Neural cell (in vitro differentiated cells): ENCODE measurements around the gene ZNF407. TPM values are rescaled to one million over a fixed set of nuclear protein-coding genes. Genes with fewer than 3 reads are reported as not detected.

Source experiments
- H2AFZ ChIP-seq: fragments of 200-600, 300-800 bp; sonication (generic), shearing (Covaris generic); 2 replicates; pipeline ENCODE4 v1.6.0; 2014; ENCODE audit warnings: low read depth, mild to moderate bottlenecking, antibody characterized with exemption, low read length, moderate library complexity
- H3F3A ChIP-seq: fragments of 200-600 bp; shearing (Covaris generic); 2 replicates; pipeline ENCODE4 v1.6.1; 2016; ENCODE audit warnings: mild to moderate bottlenecking, moderate library complexity, mixed read lengths, antibody characterized with exemption, low read length; ENCODE audit not compliant: insufficient read depth, poor library complexity, severe bottlenecking
- H3K27ac ChIP-seq: fragments of 200-600, 300-800 bp; sonication (generic), shearing (Covaris generic); 2 replicates; pipeline ENCODE4 v1.5.1; 2014; ENCODE audit warnings: mild to moderate bottlenecking, low read length, moderate library complexity
- H3K27me3 ChIP-seq: fragments of 300-800, 200-600 bp; sonication (generic), shearing (Covaris generic); 2 replicates; pipeline ENCODE4 v1.6.0; 2014; ENCODE audit warnings: mild to moderate bottlenecking, low read depth, low read length, moderate library complexity; ENCODE audit not compliant: insufficient read depth
- H3K36me3 ChIP-seq: fragments of 300-800, 200-600 bp; sonication (generic), shearing (Covaris generic); 2 replicates; pipeline ENCODE4 v1.5.1; 2014; ENCODE audit warnings: mild to moderate bottlenecking, antibody characterized with exemption, low read length, moderate library complexity; ENCODE audit not compliant: insufficient read depth
- H3K4me2 ChIP-seq: fragments of 300-800, 200-600 bp; sonication (generic), shearing (Covaris generic); 2 replicates; pipeline ENCODE4 v1.6.0; 2014; ENCODE audit warnings: mild to moderate bottlenecking, low read length
- H3K4me3 ChIP-seq: fragments of 300-800, 200-600 bp; sonication (generic), shearing (Covaris generic); 2 replicates; pipeline ENCODE4 v1.5.1; 2014; ENCODE audit warnings: mild to moderate bottlenecking, low read length, moderate library complexity
- H3K79me2 ChIP-seq: fragments of 200-600 bp; shearing (Covaris generic); replicated peaks from 2 replicates; pipeline ENCODE4 v1.6.0; 2014; ENCODE audit warnings: mild to moderate bottlenecking, low read length, moderate library complexity; ENCODE audit not compliant: insufficient read depth
- H3K9ac ChIP-seq: fragments of 300-800, 200-600 bp; sonication (generic), shearing (Covaris generic); 2 replicates; pipeline ENCODE4 v1.6.1; 2016; ENCODE audit warnings: mild to moderate bottlenecking, low read length, mixed read lengths
- H3K9me2 ChIP-seq: fragments of 200-600 bp; shearing (Covaris generic); 2 replicates; pipeline ENCODE4 v1.6.1; 2016; ENCODE audit warnings: mild to moderate bottlenecking, low read length, mixed read lengths; ENCODE audit not compliant: insufficient read depth
- H3K9me3 ChIP-seq: fragments of 200-600, 300-800 bp; sonication (generic), shearing (Covaris generic); 2 replicates; pipeline ENCODE4 v1.6.1; 2016; ENCODE audit warnings: mild to moderate bottlenecking, mixed run types, low read length, moderate library complexity, mixed read lengths
- H4K20me1 ChIP-seq: fragments of 200-600 bp; shearing (Covaris generic); 2 replicates; pipeline ENCODE4 v1.6.1; 2016; ENCODE audit warnings: mild to moderate bottlenecking, mixed run types; ENCODE audit not compliant: insufficient read depth
- CTCF ChIP-seq: fragments of 450-650 bp; IDR thresholded peaks from 2 replicates; pipeline ENCODE4 v1.5.1; 2014; ENCODE audit warnings: antibody characterized with exemption, mild to moderate bottlenecking, moderate library complexity; ENCODE audit not compliant: poor library complexity, severe bottlenecking
- EP300 ChIP-seq: fragments of 450-650 bp; conservative IDR thresholded peaks from 2 replicates; pipeline ENCODE4 v1.6.1; 2014; ENCODE audit warnings: antibody characterized with exemption, mild to moderate bottlenecking, moderate library complexity; ENCODE audit not compliant: poor library complexity, severe bottlenecking
- EZH2 ChIP-seq: fragments of 200-600, 300-800 bp; shearing (Covaris generic), sonication (generic); IDR thresholded peaks from 2 replicates; pipeline ENCODE4 v1.6.1; 2014; ENCODE audit warnings: antibody characterized with exemption, low read length, borderline replicate concordance, mild to moderate bottlenecking; ENCODE audit not compliant: insufficient read depth, poor library complexity, severe bottlenecking
- MXI1 ChIP-seq: fragments of 450-650 bp; conservative IDR thresholded peaks from 2 replicates; pipeline ENCODE4 v1.6.1; 2014; ENCODE audit warnings: antibody characterized with exemption, mild to moderate bottlenecking; ENCODE audit not compliant: poor library complexity, severe bottlenecking
- POLR2AphosphoS5 ChIP-seq: IDR thresholded peaks from 2 replicates; pipeline ENCODE4 v1.6.1; 2012
- RAD21 ChIP-seq: fragments of 450-650 bp; conservative IDR thresholded peaks from 2 replicates; pipeline ENCODE4 v1.6.1; 2014; ENCODE audit warnings: antibody characterized with exemption, mild to moderate bottlenecking, moderate library complexity
- REST ChIP-seq: IDR thresholded peaks from 2 replicates; pipeline ENCODE4 v1.6.1; 2012; ENCODE audit warnings: borderline replicate concordance
- SMC3 ChIP-seq: fragments of 450-650 bp; conservative IDR thresholded peaks from 2 replicates; pipeline ENCODE4 v1.6.1; 2014; ENCODE audit warnings: antibody characterized with exemption, mild to moderate bottlenecking, moderate library complexity; ENCODE audit not compliant: poor library complexity
- TAF1 ChIP-seq: IDR thresholded peaks from 2 replicates; pipeline ENCODE4 v1.6.1; 2012; ENCODE audit warnings: low read depth
- polyA plus RNA-seq: library from polyadenylated mRNA; depleted of rRNA; stranded (reverse); fragments of >200 nt; gene quantifications from 2 replicates; pipeline ENCODE4 v1.2.3, GENCODE V29; 2014

ZNF407 gene
- polyA plus RNA-seq, 1 donor from 2014 or later = 2.9 TPM

DNA sequence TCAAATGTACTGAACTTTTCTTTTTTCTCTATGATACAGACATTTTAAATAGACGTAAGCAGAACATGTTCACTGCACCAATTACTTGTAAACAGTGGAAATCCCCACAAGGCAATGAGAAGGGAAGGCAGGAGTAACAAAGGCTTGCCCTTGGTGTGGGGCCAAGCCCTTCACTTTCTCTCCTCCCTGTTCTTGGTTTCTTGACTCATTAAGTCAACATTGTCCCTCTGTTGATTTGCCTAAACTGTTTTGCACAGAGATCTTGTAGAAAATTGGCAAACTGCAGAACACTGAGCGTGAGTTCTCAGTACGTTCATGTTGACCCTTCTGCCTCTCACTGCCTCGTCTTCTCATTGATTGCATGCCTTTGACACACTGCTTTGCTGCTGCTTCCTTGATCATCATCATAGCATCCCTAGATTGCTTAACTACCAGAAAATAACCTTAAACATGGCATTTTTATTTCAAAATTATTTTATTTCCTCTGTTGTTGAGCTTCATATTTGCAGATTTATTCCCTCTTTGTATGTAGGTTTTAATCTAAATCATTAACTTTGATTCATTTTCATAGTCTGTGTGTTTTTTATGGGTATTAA lies 353.6 kb downstream of the ZNF407 start:
- Histone ChIP-seq H3K27ac (no peak overlapping the region), H3K9me3 (no peaks in the 10 kb centered on the region), H3K27me3 (no peaks in the 10 kb centered on the region), H3K4me2 (no peak overlapping the region), H3K36me3 (no peaks in the 10 kb centered on the region), H3F3A (no peaks in the 10 kb centered on the region), H2AFZ (no peak overlapping the region), H3K9ac (no peak overlapping the region), H3K4me3 (no peak overlapping the region), H3K79me2 (no peaks in the 10 kb centered on the region), H3K9me2 (no peaks in the 10 kb centered on the region), H4K20me1 (no peaks in the 10 kb centered on the region)
- TF ChIP-seq EP300 (no peak), RAD21 (no peak), SMC3 (no peak), MXI1 (no peak), TAF1 (no peak), REST (no peak), EZH2 (no peak), CTCF (no peak), POLR2AphosphoS5 (no peak)

DNA sequence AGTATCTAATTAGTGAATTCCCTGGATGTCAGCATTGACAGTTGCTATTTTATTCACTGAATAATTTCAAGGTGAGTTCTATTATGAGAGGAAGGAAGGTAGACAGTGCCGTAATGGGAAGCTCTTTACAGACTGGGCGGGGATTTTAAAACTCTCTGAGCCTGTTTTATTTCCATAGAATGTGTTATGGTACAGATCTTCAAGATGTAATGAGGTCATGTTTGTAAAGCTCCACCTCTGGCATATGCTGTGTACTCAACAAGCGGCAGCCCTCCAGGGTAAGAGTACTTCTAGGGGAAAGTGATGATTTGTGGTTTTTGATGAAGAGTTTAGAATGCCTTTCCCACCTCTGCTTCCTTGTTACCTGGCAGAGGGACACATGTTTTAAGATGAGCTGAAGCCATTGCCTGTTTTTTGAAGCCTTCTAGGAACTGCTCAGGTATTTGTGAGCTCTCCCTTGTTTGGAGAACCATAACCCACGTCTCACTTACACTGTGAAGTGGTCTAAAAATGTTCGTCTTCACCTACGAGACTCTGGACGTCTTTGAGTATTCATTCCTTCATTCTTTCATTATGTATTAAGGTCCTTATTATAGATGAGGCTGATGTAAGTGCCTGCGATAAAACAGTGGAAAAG lies 360.0 kb downstream of the ZNF407 start:
- no peaks in the 10 kb centered on the region for H3F3A ChIP-seq
- no peaks in the 10 kb centered on the region for H3K27me3 ChIP-seq
- no peak for TF ChIP-seq CTCF
- TF ChIP-seq EP300 = no peak
- no peak for TF ChIP-seq SMC3
- no peaks in the 10 kb centered on the region for H3K9me2 ChIP-seq
- no peaks in the 10 kb centered on the region for H3K79me2 ChIP-seq
- H3K27ac ChIP-seq = no peak overlapping the region
- H3K9me3 ChIP-seq = no peaks in the 10 kb centered on the region
- H3K9ac ChIP-seq = no peak overlapping the region
- H4K20me1 ChIP-seq = no peaks in the 10 kb centered on the region
- H2AFZ ChIP-seq = no peak overlapping the region
- no peak overlapping the region for H3K4me3 ChIP-seq
- no peak overlapping the region for H3K4me2 ChIP-seq
- H3K36me3 ChIP-seq = no peaks in the 10 kb centered on the region
